H9 (cell line): ENCODE results near the gene PFKP. TPM values are rescaled to one million over a fixed set of nuclear protein-coding genes. Genes with fewer than 3 reads are reported as not detected.

ENCODE experiments used
- DNase-seq: peaks from one replicate; pipeline ENCODE4 v3.0.0-alpha.2; 2017
- H2AFZ ChIP-seq: one replicate; pipeline ENCODE4 v1.6.1; 2013; ENCODE audit warnings: mild to moderate bottlenecking, low read length, control low read depth, moderate library complexity
- H2AK5ac ChIP-seq: 2 replicates; pipeline ENCODE4 v1.6.1; 2013; ENCODE audit warnings: low read length, control low read depth, mixed read lengths; ENCODE audit not compliant: insufficient read length
- H2BK120ac ChIP-seq: one replicate; pipeline ENCODE4 v1.6.1; 2013; ENCODE audit warnings: low read depth, mild to moderate bottlenecking, low read length, control low read depth, inconsistent platforms; ENCODE audit not compliant: poor library complexity, severe bottlenecking
- H2BK12ac ChIP-seq: 2 replicates; pipeline ENCODE4 v1.6.1; 2013; ENCODE audit warnings: low read length, control low read depth, mixed read lengths, low read depth; ENCODE audit not compliant: insufficient read length
- H2BK15ac ChIP-seq: 2 replicates; pipeline ENCODE4 v1.6.1; 2013; ENCODE audit warnings: low read depth, low read length, control low read depth
- H2BK20ac ChIP-seq: one replicate; pipeline ENCODE4 v1.6.1; 2013; ENCODE audit warnings: low read depth, mild to moderate bottlenecking, low read length, control low read depth, inconsistent platforms; ENCODE audit not compliant: poor library complexity, severe bottlenecking
- H2BK5ac ChIP-seq: 2 replicates; pipeline ENCODE4 v1.6.1; 2013; ENCODE audit warnings: low read length, control low read depth, mixed read lengths; ENCODE audit not compliant: insufficient read length
- H3K14ac ChIP-seq: 2 replicates; pipeline ENCODE4 v1.6.1; 2013; ENCODE audit warnings: low read length, control low read depth; ENCODE audit not compliant: insufficient read depth
- H3K18ac ChIP-seq: 2 replicates; pipeline ENCODE4 v1.6.1; 2013; ENCODE audit warnings: low read depth, mild to moderate bottlenecking, mixed read lengths, low read length, control low read depth; ENCODE audit not compliant: insufficient read length
- H3K23ac ChIP-seq: 2 replicates; pipeline ENCODE4 v1.6.1; 2013; ENCODE audit warnings: low read length, control low read depth, mixed read lengths, low read depth; ENCODE audit not compliant: insufficient read length
- H3K23me2 ChIP-seq: 2 replicates; pipeline ENCODE4 v1.6.1; 2013; ENCODE audit warnings: low read depth, mild to moderate bottlenecking, mixed read lengths, low read length, control low read depth; ENCODE audit not compliant: insufficient read length, poor library complexity, severe bottlenecking
- H3K27ac ChIP-seq: 2 replicates; pipeline ENCODE4 v1.5.1; 2013; ENCODE audit warnings: low read length, control low read depth, mixed read lengths, low read depth; ENCODE audit not compliant: insufficient read length
- H3K27me3 ChIP-seq: 2 replicates; pipeline ENCODE4 v1.6.1; 2013; ENCODE audit warnings: low read length, control low read depth, inconsistent platforms; ENCODE audit not compliant: insufficient read depth
- H3K4ac ChIP-seq: 2 replicates; pipeline ENCODE4 v1.6.1; 2013; ENCODE audit warnings: low read depth, mild to moderate bottlenecking, control low read depth, inconsistent platforms, low read length, moderate library complexity
- H3K4me1 ChIP-seq: 2 replicates; pipeline ENCODE4 v1.6.1; 2013; ENCODE audit warnings: low read length, control low read depth, inconsistent platforms; ENCODE audit not compliant: insufficient read depth
- H3K4me2 ChIP-seq: 2 replicates; pipeline ENCODE4 v1.6.1; 2013; ENCODE audit warnings: low read length, control low read depth, mixed read lengths; ENCODE audit not compliant: insufficient read length, insufficient read depth
- H3K56ac ChIP-seq: 2 replicates; pipeline ENCODE4 v1.6.1; 2013; ENCODE audit warnings: low read depth, mild to moderate bottlenecking, mixed read lengths, low read length, control low read depth; ENCODE audit not compliant: insufficient read length
- H3K79me1 ChIP-seq: 2 replicates; pipeline ENCODE4 v1.6.1; 2013; ENCODE audit warnings: low read depth, mild to moderate bottlenecking, moderate library complexity, low read length, control low read depth, inconsistent platforms; ENCODE audit not compliant: insufficient read depth, poor library complexity, severe bottlenecking
- H3K79me2 ChIP-seq: 2 replicates; pipeline ENCODE4 v1.6.1; 2013; ENCODE audit warnings: low read length, control low read depth, inconsistent platforms; ENCODE audit not compliant: insufficient read depth
- H3K9ac ChIP-seq: 2 replicates; pipeline ENCODE4 v1.6.1; 2013; ENCODE audit warnings: low read length, control low read depth, mixed read lengths; ENCODE audit not compliant: insufficient read length; ENCODE audit errors: extremely low read depth
- H3K9me3 ChIP-seq: one replicate; pipeline ENCODE4 v1.6.1; 2013; ENCODE audit warnings: low read depth, low read length, inconsistent platforms; ENCODE audit not compliant: control insufficient read depth
- H3T11ph ChIP-seq: one replicate; pipeline ENCODE4 v1.6.1; 2013; ENCODE audit warnings: mild to moderate bottlenecking, low read length, control low read depth, inconsistent platforms
- H4K20me1 ChIP-seq: one replicate; pipeline ENCODE4 v1.6.1; 2013; ENCODE audit not compliant: control insufficient read depth, insufficient read length, insufficient read depth
- H4K5ac ChIP-seq: 2 replicates; pipeline ENCODE4 v1.6.1; 2013; ENCODE audit warnings: low read depth, mild to moderate bottlenecking, mixed read lengths, low read length, control low read depth; ENCODE audit not compliant: insufficient read length
- H4K8ac ChIP-seq: replicated peaks from 2 replicates; pipeline ENCODE4 v1.6.1; 2013; ENCODE audit warnings: low read length, control low read depth, mixed read lengths, low read depth; ENCODE audit not compliant: insufficient read length
- H4K91ac ChIP-seq: 2 replicates; pipeline ENCODE4 v1.6.1; 2013; ENCODE audit warnings: low read depth, mild to moderate bottlenecking, moderate library complexity, mixed read lengths, low read length, control low read depth; ENCODE audit not compliant: insufficient read length
- H3K27ac Mint-ChIP-seq, 3 experiments: 2 replicates in 2 of 3; 3 replicates in 1 of 3; pipeline ENCODE4 v1.8.0; 2020 to 2021; ENCODE audit warnings: mixed read lengths in 3 of 3, mild to moderate bottlenecking in 1 of 3, moderate library complexity in 1 of 3
- H3K27me3 Mint-ChIP-seq: 2 replicates; pipeline ENCODE4 v1.8.0; 2021; ENCODE audit warnings: low read depth, mild to moderate bottlenecking, moderate library complexity, mixed read lengths
- H3K36me3 Mint-ChIP-seq, 3 experiments: 2 replicates in 2 of 3; 3 replicates in 1 of 3; pipeline ENCODE4 v1.8.0; 2020 to 2021; ENCODE audit warnings: low read depth in 3 of 3, mixed read lengths in 3 of 3; ENCODE audit not compliant: insufficient read depth in 1 of 3
- H3K4me1 Mint-ChIP-seq, 2 experiments: 2 replicates each; pipeline ENCODE4 v1.8.0; 2020; ENCODE audit warnings: mixed read lengths in 2 of 2
- H3K4me3 Mint-ChIP-seq, 2 experiments: 2 replicates in 1 of 2; 3 replicates in 1 of 2; pipeline ENCODE4 v1.8.0; 2020 to 2021; ENCODE audit warnings: mild to moderate bottlenecking in 2 of 2, mixed read lengths in 2 of 2, moderate library complexity in 1 of 2
- H3K9me3 Mint-ChIP-seq, 2 experiments: 2 replicates in 1 of 2; 3 replicates in 1 of 2; pipeline ENCODE4 v1.8.0; 2020; ENCODE audit warnings: mild to moderate bottlenecking in 2 of 2, mixed read lengths in 2 of 2, moderate library complexity in 1 of 2
- CTCF ChIP-seq: fragments of 200-600 bp; sonication (generic); conservative IDR thresholded peaks from 3 replicates; pipeline ENCODE4 v1.8.0; 2021; ENCODE audit warnings: antibody characterized with exemption, mild to moderate bottlenecking
- WGBS: extraction: QIAGEN DNeasy Blood & Tissue Kit; methylation state at CpG from one replicate; pipeline ENCODE4 v1.1.7; 2013; ENCODE audit warnings: missing lambda C conversion rate, low lambda C conversion rate, mixed read lengths; ENCODE audit not compliant: insufficient read length; ENCODE audit errors: extremely low coverage; 5-methylcytosine and 5-hydroxymethylcytosine counted together
- total RNA-seq: library from RNA; stranded (reverse); gene quantifications from 2 replicates; pipeline ENCODE4 v1.2.1, GENCODE V29; 2021

PFKP gene
- total RNA-seq, 1 experiment from 2014 or later = 145 TPM

- Histone ChIP-seq H2BK5ac (no peak overlapping the region), H4K8ac (no peak overlapping the region)
These were observed 78.0 kb downstream of the PFKP start for GRCh38 chr10:3145366-3145765.

More at GRCh38 chr10:3145366-3145765, 78.0 kb downstream of the PFKP start:
- H3K56ac ChIP-seq = no peak overlapping the region
- H2AFZ ChIP-seq = no peak overlapping the region
- no peaks in the 10 kb centered on the region for H3K4me1 ChIP-seq
- no peak overlapping the region for H3K4me2 ChIP-seq
- H2BK20ac ChIP-seq = no peak overlapping the region
- no peaks in the 10 kb centered on the region for H3K79me2 ChIP-seq
- no peaks in the 10 kb centered on the region for H3K27me3 Mint-ChIP-seq
- no peaks in the 10 kb centered on the region for H3K9me3 Mint-ChIP-seq
- no peak overlapping the region for H3K4ac ChIP-seq
- WGBS = no CpG with 5 or more reads among the region's 18 CpGs
- H3K4me3 Mint-ChIP-seq = no peak overlapping the region
- H3K23ac ChIP-seq = no peak overlapping the region
- TF ChIP-seq CTCF = no peak
- no peak overlapping the region for H2BK15ac ChIP-seq
- no peak overlapping the region for H3K18ac ChIP-seq
- H2BK120ac ChIP-seq = no peak overlapping the region
- H3K27ac Mint-ChIP-seq = no peak overlapping the region
- H4K20me1 ChIP-seq = no peaks in the 10 kb centered on the region
- no peak overlapping the region for H3K14ac ChIP-seq
- no peaks in the 10 kb centered on the region for H3K79me1 ChIP-seq
- no peak overlapping the region for H4K5ac ChIP-seq
- H3K36me3 Mint-ChIP-seq = peaks cover 6 to 73% (median 72%) of the 10 kb centered on the region in 3 experiments; a peak in 6 of 7 replicates
- H3K9ac ChIP-seq = no peak overlapping the region
- DNase-seq = no peak
- no peak overlapping the region for H2BK12ac ChIP-seq
- H2AK5ac ChIP-seq = no peak overlapping the region
- H3K9me3 ChIP-seq = no peaks in the 10 kb centered on the region
- no peak overlapping the region for H3K27ac ChIP-seq
- H3K27me3 ChIP-seq = no peaks in the 10 kb centered on the region
- H3K4me1 Mint-ChIP-seq = no peaks in the 10 kb centered on the region
- H3T11ph ChIP-seq = no peak overlapping the region
- H4K91ac ChIP-seq = no peak overlapping the region
- H3K23me2 ChIP-seq = no peaks in the 10 kb centered on the region
